Neural progenitor cell (in vitro differentiated cells): ENCODE data around the gene MAD1L1. TPM values are rescaled to one million over a fixed set of nuclear protein-coding genes. Genes with fewer than 3 reads are reported as not detected.

Experiments
- DNase-seq: peaks from one replicate; pipeline ENCODE4 v3.0.0-alpha.2; 2016; ENCODE audit warnings: low spot score
- H2AFZ ChIP-seq: fragments of 200-600 bp; sonication (generic); replicated peaks from 2 replicates; pipeline ENCODE4 v1.6.1; 2016; ENCODE audit warnings: antibody characterized with exemption
- H3F3A ChIP-seq: fragments of 200-600 bp; sonication (generic); 2 replicates; pipeline ENCODE4 v1.6.1; 2016; ENCODE audit warnings: antibody characterized with exemption, low read depth
- H3K27ac ChIP-seq: fragments of 200-600 bp; sonication (generic); 2 replicates; pipeline ENCODE4 v1.5.1; 2016; ENCODE audit warnings: mild to moderate bottlenecking
- H3K27me3 ChIP-seq: fragments of 200-600 bp; sonication (generic); 2 replicates; pipeline ENCODE4 v1.6.1; 2016; ENCODE audit warnings: mild to moderate bottlenecking, moderate library complexity
- H3K36me3 ChIP-seq: fragments of 200-600 bp; sonication (generic); 2 replicates; pipeline ENCODE4 v1.5.1; 2016
- H3K4me1 ChIP-seq: fragments of 200-600 bp; sonication (generic); 2 replicates; pipeline ENCODE4 v1.6.1; 2016; ENCODE audit warnings: mixed run types
- H3K4me2 ChIP-seq: fragments of 200-600 bp; sonication (generic); 2 replicates; pipeline ENCODE4 v1.6.1; 2016
- H3K4me3 ChIP-seq: fragments of 200-600 bp; sonication (generic); 2 replicates; pipeline ENCODE4 v1.5.1; 2016
- H3K79me2 ChIP-seq: fragments of 200-600 bp; sonication (generic); 2 replicates; pipeline ENCODE4 v1.6.1; 2016; ENCODE audit warnings: low read depth
- H3K9ac ChIP-seq: fragments of 200-600 bp; sonication (generic); 2 replicates; pipeline ENCODE4 v1.6.1; 2016
- H3K9me3 ChIP-seq: fragments of 200-600 bp; sonication (generic); 2 replicates; pipeline ENCODE4 v1.5.1; 2016; ENCODE audit warnings: low read depth
- H4K20me1 ChIP-seq: fragments of 200-600 bp; sonication (generic); 2 replicates; pipeline ENCODE4 v1.6.1; 2016; ENCODE audit warnings: low read depth
- H3K27ac Mint-ChIP-seq: 3 replicates; pipeline ENCODE4 v1.8.0; 2021; ENCODE audit warnings: mixed read lengths
- H3K27me3 Mint-ChIP-seq: 2 replicates; pipeline ENCODE4 v1.8.0; 2022; ENCODE audit warnings: low read depth, mild to moderate bottlenecking, inconsistent platforms, moderate library complexity, mixed read lengths; ENCODE audit not compliant: insufficient read depth
- H3K36me3 Mint-ChIP-seq: 3 replicates; pipeline ENCODE4 v1.8.0; 2021; ENCODE audit warnings: mixed read lengths
- H3K4me1 Mint-ChIP-seq: 3 replicates; pipeline ENCODE4 v1.8.0; 2021; ENCODE audit warnings: mixed read lengths
- H3K4me3 Mint-ChIP-seq: 3 replicates; pipeline ENCODE4 v1.8.0; 2021; ENCODE audit warnings: mild to moderate bottlenecking, moderate library complexity, mixed read lengths
- H3K9me3 Mint-ChIP-seq: 3 replicates; pipeline ENCODE4 v1.8.0; 2020; ENCODE audit warnings: mixed read lengths
- EZH2 ChIP-seq: fragments of 200-600 bp; sonication (generic); IDR thresholded peaks from 2 replicates; pipeline ENCODE4 v1.6.1; 2017; ENCODE audit warnings: antibody characterized with exemption, mild to moderate bottlenecking, moderate library complexity
- EZH2phosphoT487 ChIP-seq: fragments of 200-600 bp; sonication (generic); IDR thresholded peaks from 2 replicates; pipeline ENCODE4 v1.6.1; 2017; ENCODE audit warnings: antibody characterized with exemption
- total RNA-seq: library from RNA; depleted of rRNA; stranded (reverse); fragments of >200 nt; gene quantifications from 2 replicates; pipeline ENCODE4 v1.2.3, GENCODE V29; 2015; ENCODE audit warnings: low replicate concordance
- TF ChIP-seq, protein P1 (sequence below): fragments of 200-600 bp; sonication (generic); IDR thresholded peaks from 2 replicates; pipeline ENCODE4 v1.5.1; 2017; ENCODE audit warnings: antibody characterized with exemption, mild to moderate bottlenecking

The MAD1L1 gene
- total RNA-seq, 1 donor from 2014 or later, result 23.7 TPM

DNA sequence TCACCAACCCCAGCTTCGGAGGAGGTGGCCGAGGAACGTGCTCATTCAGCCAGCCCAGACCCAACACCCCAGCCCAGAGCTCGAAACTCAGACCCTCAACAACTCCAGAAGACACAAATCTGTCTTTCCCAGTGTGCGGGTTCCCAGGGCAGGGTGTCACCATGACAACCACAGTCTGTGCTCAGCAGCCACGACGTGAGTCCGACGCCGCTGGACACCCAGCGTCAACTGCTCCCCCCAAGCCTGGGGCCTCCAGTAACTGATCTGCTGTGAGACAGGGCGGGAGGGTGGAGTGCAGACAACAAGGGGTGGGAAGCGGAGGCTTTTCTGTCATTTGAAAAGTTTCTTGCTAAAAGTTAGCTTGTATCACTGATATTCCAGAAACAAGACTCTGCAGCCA, 167.2 kb downstream of the MAD1L1 start:
- Histone ChIP-seq H3K9ac (no peak overlapping the region), H3K27me3 (no peaks in the 10 kb centered on the region), H3K36me3 (peaks cover 4% of the 10 kb centered on the region), H3K27ac (no peak overlapping the region), H2AFZ (no peak overlapping the region), H3K9me3 (peaks cover 5% of the 10 kb centered on the region), H3K4me3 (no peak overlapping the region), H3F3A (peaks cover 19% of the 10 kb centered on the region), H3K79me2 (peaks cover 3% of the 10 kb centered on the region), H3K4me1 (peaks cover 20% of the 10 kb centered on the region), H4K20me1 (no peaks in the 10 kb centered on the region), H3K4me2 (no peak overlapping the region)
- peak overlapping the region; percentile 96 for H3K27ac Mint-ChIP-seq
- peak overlapping the region; percentile 57 for H3K4me3 Mint-ChIP-seq
- H3K4me1 Mint-ChIP-seq, result peaks cover 58% of the 10 kb centered on the region
- H3K36me3 Mint-ChIP-seq, result peaks cover 19% of the 10 kb centered on the region
- TF ChIP-seq EZH2phosphoT487, result no peak
- no peak for TF ChIP-seq EZH2
- TF ChIP-seq, protein P1, sequence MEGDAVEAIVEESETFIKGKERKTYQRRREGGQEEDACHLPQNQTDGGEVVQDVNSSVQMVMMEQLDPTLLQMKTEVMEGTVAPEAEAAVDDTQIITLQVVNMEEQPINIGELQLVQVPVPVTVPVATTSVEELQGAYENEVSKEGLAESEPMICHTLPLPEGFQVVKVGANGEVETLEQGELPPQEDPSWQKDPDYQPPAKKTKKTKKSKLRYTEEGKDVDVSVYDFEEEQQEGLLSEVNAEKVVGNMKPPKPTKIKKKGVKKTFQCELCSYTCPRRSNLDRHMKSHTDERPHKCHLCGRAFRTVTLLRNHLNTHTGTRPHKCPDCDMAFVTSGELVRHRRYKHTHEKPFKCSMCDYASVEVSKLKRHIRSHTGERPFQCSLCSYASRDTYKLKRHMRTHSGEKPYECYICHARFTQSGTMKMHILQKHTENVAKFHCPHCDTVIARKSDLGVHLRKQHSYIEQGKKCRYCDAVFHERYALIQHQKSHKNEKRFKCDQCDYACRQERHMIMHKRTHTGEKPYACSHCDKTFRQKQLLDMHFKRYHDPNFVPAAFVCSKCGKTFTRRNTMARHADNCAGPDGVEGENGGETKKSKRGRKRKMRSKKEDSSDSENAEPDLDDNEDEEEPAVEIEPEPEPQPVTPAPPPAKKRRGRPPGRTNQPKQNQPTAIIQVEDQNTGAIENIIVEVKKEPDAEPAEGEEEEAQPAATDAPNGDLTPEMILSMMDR, result no peak
- DNase-seq, result no peak
- H3K27me3 Mint-ChIP-seq, result peaks cover 10% of the 10 kb centered on the region
- peaks cover 7% of the 10 kb centered on the region for H3K9me3 Mint-ChIP-seq

DNA sequence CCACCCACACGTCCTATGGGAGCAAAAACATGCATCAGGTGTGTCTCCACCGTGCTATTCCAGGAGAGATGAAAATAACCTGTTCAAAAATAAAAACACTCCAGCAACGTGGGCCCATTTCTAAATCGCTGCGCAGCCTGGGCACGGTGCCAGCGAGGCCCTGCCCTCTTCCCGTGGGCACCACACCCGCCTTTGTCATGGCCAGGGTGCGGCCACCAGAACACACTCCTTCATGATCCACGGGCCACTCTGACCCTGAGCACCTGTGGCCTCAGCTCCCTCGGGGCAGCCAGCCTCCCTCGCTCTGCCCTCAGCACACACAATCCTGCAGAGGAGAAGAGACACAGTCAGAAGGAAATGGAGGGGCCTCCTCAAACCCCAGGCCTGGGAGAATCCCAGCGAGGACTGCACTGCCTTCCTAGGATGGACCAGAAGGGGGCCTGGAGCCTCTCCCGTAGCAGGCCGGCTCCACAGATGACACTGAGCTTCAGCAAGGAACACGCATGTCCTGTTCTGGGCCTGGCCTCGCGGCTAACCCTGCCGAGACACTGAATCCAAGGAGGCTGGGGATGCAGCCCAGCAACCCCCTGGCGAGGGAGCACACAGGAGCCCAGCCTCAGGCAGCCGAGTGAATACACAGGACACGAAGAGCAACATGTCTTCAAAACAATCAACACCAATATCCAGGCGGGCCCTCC, 169.0 kb downstream of the MAD1L1 start:
- H3K4me2 ChIP-seq, result no peak overlapping the region
- DNase-seq, result no peak
- H3K79me2 ChIP-seq, result peaks cover 3% of the 10 kb centered on the region
- no peaks in the 10 kb centered on the region for H3K27me3 ChIP-seq
- TF ChIP-seq EZH2phosphoT487 (no peak), EZH2 (no peak)
- TF ChIP-seq, protein P1, result peak; percentile 11
- no peaks in the 10 kb centered on the region for H4K20me1 ChIP-seq
- H3K27ac Mint-ChIP-seq, result peak overlapping the region; percentile 87
- no peak overlapping the region for H3K27ac ChIP-seq
- H3K36me3 Mint-ChIP-seq, result peaks cover 29% of the 10 kb centered on the region
- peaks cover 1% of the 10 kb centered on the region for H3K4me1 ChIP-seq
- H3K4me1 Mint-ChIP-seq, result peaks cover 42% of the 10 kb centered on the region
- H3K4me3 ChIP-seq, result no peak overlapping the region
- peaks cover 14% of the 10 kb centered on the region for H3K9me3 ChIP-seq
- peaks cover 5% of the 10 kb centered on the region for H3K36me3 ChIP-seq
- H3K27me3 Mint-ChIP-seq, result peaks cover 4% of the 10 kb centered on the region
- H3F3A ChIP-seq, result peaks cover 14% of the 10 kb centered on the region
- peaks cover 15% of the 10 kb centered on the region for H3K9me3 Mint-ChIP-seq
- H2AFZ ChIP-seq, result no peak overlapping the region
- H3K9ac ChIP-seq, result no peak overlapping the region
- H3K4me3 Mint-ChIP-seq, result no peak overlapping the region

DNA sequence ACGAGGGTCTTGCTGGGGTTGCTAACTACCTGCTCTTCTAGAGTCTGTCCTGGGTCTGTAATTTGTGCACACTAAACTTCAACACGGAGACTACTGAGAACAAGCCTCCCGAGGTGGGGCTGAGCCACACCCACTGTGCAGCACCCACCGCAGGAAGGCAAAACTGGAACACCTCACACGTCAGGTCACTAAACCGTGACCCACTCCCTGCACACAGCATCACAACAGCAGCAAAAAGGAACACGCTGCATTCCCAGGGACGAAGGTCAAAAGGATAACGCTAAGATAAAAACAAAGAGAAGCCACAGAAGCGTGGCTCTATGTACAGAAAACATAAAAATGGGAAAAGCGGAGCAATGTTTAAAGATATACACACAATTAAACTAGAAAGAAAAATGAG, 170.1 kb downstream of the MAD1L1 start:
- Mint-ChIP-seq H3K27ac (peak overlapping the region; percentile 77), H3K9me3 (peaks cover 17% of the 10 kb centered on the region)
- H3K36me3 ChIP-seq, result peaks cover 5% of the 10 kb centered on the region

More for the DNA sequence above, 170.1 kb downstream of the MAD1L1 start:
- H3K4me1 Mint-ChIP-seq, result peaks cover 35% of the 10 kb centered on the region
- Histone ChIP-seq H3K4me2 (no peak overlapping the region), H3K27ac (no peak overlapping the region), H3K27me3 (no peaks in the 10 kb centered on the region), H3K4me3 (no peak overlapping the region), H2AFZ (no peak overlapping the region), H3K9ac (no peak overlapping the region), H3F3A (peaks cover 14% of the 10 kb centered on the region), H3K9me3 (peaks cover 14% of the 10 kb centered on the region), H4K20me1 (no peaks in the 10 kb centered on the region), H3K4me1 (no peaks in the 10 kb centered on the region), H3K79me2 (peaks cover 3% of the 10 kb centered on the region)
- peaks cover 4% of the 10 kb centered on the region for H3K27me3 Mint-ChIP-seq
- TF ChIP-seq EZH2, result no peak
- TF ChIP-seq, protein P1, result no peak
- no peak for TF ChIP-seq EZH2phosphoT487
- no peak for DNase-seq
- H3K36me3 Mint-ChIP-seq, result peaks cover 28% of the 10 kb centered on the region
- no peak overlapping the region for H3K4me3 Mint-ChIP-seq
